SJCRH30 (cell line): ENCODE results near the gene GORASP2. TPM values are rescaled to one million over a fixed set of nuclear protein-coding genes. Genes with fewer than 3 reads are reported as not detected.
A peak's percentile ranks its signal among the peaks of the same experiment; 100 is the strongest.

ENCODE experiments used
- DNase-seq, 2 experiments: peaks; one replicate each; pipeline ENCODE4 v3.0.0-alpha.2; 2015 to 2020
- H3K27ac ChIP-seq: fragments of 250-450 bp; sonication (Bioruptor Pico); 2 replicates; pipeline ENCODE4 v1.5.1; 2020; ENCODE audit warnings: mild to moderate bottlenecking, moderate library complexity
- H3K27me3 ChIP-seq: fragments of 250-450 bp; sonication (Bioruptor Pico); 2 replicates; pipeline ENCODE4 v1.5.1; 2020; ENCODE audit warnings: mild to moderate bottlenecking, moderate library complexity
- H3K36me3 ChIP-seq: fragments of 250-450 bp; sonication (Bioruptor Pico); 2 replicates; pipeline ENCODE4 v1.5.1; 2020; ENCODE audit warnings: mild to moderate bottlenecking, moderate library complexity
- H3K4me1 ChIP-seq: fragments of 250-450 bp; sonication (Bioruptor Pico); 2 replicates; pipeline ENCODE4 v1.5.1; 2020; ENCODE audit warnings: mild to moderate bottlenecking, moderate library complexity
- H3K4me3 ChIP-seq: fragments of 250-450 bp; sonication (Bioruptor Pico); 2 replicates; pipeline ENCODE4 v1.5.1; 2020; ENCODE audit warnings: mild to moderate bottlenecking, moderate library complexity
- H3K9me3 ChIP-seq: fragments of 250-450 bp; sonication (Bioruptor Pico); replicated peaks from 2 replicates; pipeline ENCODE4 v1.5.1; 2020; ENCODE audit warnings: mild to moderate bottlenecking, moderate library complexity
- total RNA-seq: library from RNA; depleted of rRNA; stranded (reverse); fragments of >200 nt; shearing (Covaris generic); gene quantifications from 2 replicates; pipeline ENCODE4 v1.2.3, GENCODE V29; 2014

Gene GORASP2
- total RNA-seq, 1 experiment from 2014 or later, result 72.9 TPM

GRCh38 chr2:170930991-170931266, 1.9 kb downstream of the GORASP2 start:
- Histone ChIP-seq H3K4me1 (peaks cover 12% of the 10 kb centered on the region), H3K9me3 (no peaks in the 10 kb centered on the region), H3K27ac (no peak overlapping the region), H3K27me3 (no peaks in the 10 kb centered on the region), H3K4me3 (peak overlapping the region; percentile 95), H3K36me3 (peaks cover 22% of the 10 kb centered on the region)
- no peak for DNase-seq

GRCh38 chr2:170932166-170932565, 3.1 kb downstream of the GORASP2 start:
- Histone ChIP-seq H3K9me3 (no peaks in the 10 kb centered on the region), H3K4me1 (peaks cover 12% of the 10 kb centered on the region), H3K27ac (no peak overlapping the region), H3K4me3 (no peak overlapping the region), H3K27me3 (no peaks in the 10 kb centered on the region), H3K36me3 (peaks cover 29% of the 10 kb centered on the region)
- no peak for DNase-seq

GRCh38 chr2:170932948-170933347, 3.9 kb downstream of the GORASP2 start:
- H3K4me1 ChIP-seq, result peaks cover 8% of the 10 kb centered on the region
- no peak for DNase-seq
- H3K36me3 ChIP-seq, result peaks cover 29% of the 10 kb centered on the region

GRCh38 chr2:170937709-170938379, 8.8 kb downstream of the GORASP2 start:
- H3K27ac ChIP-seq, result no peak overlapping the region
- H3K4me1 ChIP-seq, result no peaks in the 10 kb centered on the region
- peaks cover 33% of the 10 kb centered on the region for H3K36me3 ChIP-seq
- H3K27me3 ChIP-seq, result no peaks in the 10 kb centered on the region
- H3K4me3 ChIP-seq, result no peak overlapping the region
- DNase-seq, result no peak
- H3K9me3 ChIP-seq, result no peaks in the 10 kb centered on the region

More at GRCh38 chr2:170932948-170933347, 3.9 kb downstream of the GORASP2 start:
- Histone ChIP-seq H3K9me3 (no peaks in the 10 kb centered on the region), H3K27ac (no peak overlapping the region), H3K27me3 (no peaks in the 10 kb centered on the region), H3K4me3 (no peak overlapping the region)

- Histone ChIP-seq H3K36me3 (peaks cover 22% of the 10 kb centered on the region), H3K27me3 (no peaks in the 10 kb centered on the region), H3K4me1 (no peaks in the 10 kb centered on the region), H3K9me3 (no peaks in the 10 kb centered on the region), H3K27ac (no peak overlapping the region), H3K4me3 (no peak overlapping the region)
- DNase-seq, result no peak
Observed at GRCh38 chr2:170940066-170940465, 11.0 kb downstream of the GORASP2 start.

- Histone ChIP-seq H3K27me3 (no peaks in the 10 kb centered on the region), H3K4me3 (no peak overlapping the region), H3K27ac (no peak overlapping the region), H3K36me3 (peaks cover 15% of the 10 kb centered on the region), H3K9me3 (no peaks in the 10 kb centered on the region), H3K4me1 (no peaks in the 10 kb centered on the region)
- DNase-seq, result no peak
Observed at GRCh38 chr2:170942615-170943014, 13.6 kb downstream of the GORASP2 start.

GRCh38 chr2:170943041-170943440, 14.0 kb downstream of the GORASP2 start:
- Histone ChIP-seq H3K4me1 (no peaks in the 10 kb centered on the region), H3K4me3 (no peak overlapping the region), H3K27ac (no peak overlapping the region), H3K36me3 (peaks cover 15% of the 10 kb centered on the region), H3K9me3 (no peaks in the 10 kb centered on the region), H3K27me3 (no peaks in the 10 kb centered on the region)
- no peak for DNase-seq

GRCh38 chr2:170943596-170943995, 14.5 kb downstream of the GORASP2 start:
- no peak for DNase-seq
- Histone ChIP-seq H3K4me3 (no peak overlapping the region), H3K27ac (no peak overlapping the region), H3K9me3 (no peaks in the 10 kb centered on the region), H3K4me1 (no peaks in the 10 kb centered on the region), H3K27me3 (no peaks in the 10 kb centered on the region), H3K36me3 (peaks cover 15% of the 10 kb centered on the region)

GRCh38 chr2:170944545-170944944, 15.5 kb downstream of the GORASP2 start:
- no peak for DNase-seq
- no peaks in the 10 kb centered on the region for H3K27me3 ChIP-seq
- no peak overlapping the region for H3K27ac ChIP-seq
- no peak overlapping the region for H3K4me3 ChIP-seq
- peaks cover 18% of the 10 kb centered on the region for H3K36me3 ChIP-seq
- H3K9me3 ChIP-seq, result no peaks in the 10 kb centered on the region
- H3K4me1 ChIP-seq, result no peaks in the 10 kb centered on the region

GRCh38 chr2:170949415-170949814, 20.4 kb downstream of the GORASP2 start:
- no peak for DNase-seq
- H3K27ac ChIP-seq, result no peak overlapping the region
- H3K9me3 ChIP-seq, result no peaks in the 10 kb centered on the region
- no peaks in the 10 kb centered on the region for H3K27me3 ChIP-seq
- H3K36me3 ChIP-seq, result peaks cover 58% of the 10 kb centered on the region
- H3K4me3 ChIP-seq, result no peak overlapping the region
- H3K4me1 ChIP-seq, result no peaks in the 10 kb centered on the region

- no peak overlapping the region for H3K4me3 ChIP-seq
- H3K36me3 ChIP-seq, result peaks cover 64% of the 10 kb centered on the region
- no peaks in the 10 kb centered on the region for H3K27me3 ChIP-seq
- H3K27ac ChIP-seq, result no peak overlapping the region
- peaks cover under 1% of the 10 kb centered on the region; the same call in 1 of the 2 replicates for H3K4me1 ChIP-seq
- no peaks in the 10 kb centered on the region for H3K9me3 ChIP-seq
- DNase-seq, result no peak
Observed at GRCh38 chr2:170950221-170950761, 21.2 kb downstream of the GORASP2 start.

- H3K36me3 ChIP-seq, result peaks cover 85% of the 10 kb centered on the region
- H3K27me3 ChIP-seq, result no peaks in the 10 kb centered on the region
- H3K9me3 ChIP-seq, result no peaks in the 10 kb centered on the region
- DNase-seq, result no peak
- H3K4me3 ChIP-seq, result no peak overlapping the region
- H3K27ac ChIP-seq, result no peak overlapping the region
- peaks cover 13% of the 10 kb centered on the region for H3K4me1 ChIP-seq
Observed at GRCh38 chr2:170953941-170954340, 24.9 kb downstream of the GORASP2 start.

GRCh38 chr2:170963386-170963785, 34.3 kb downstream of the GORASP2 start:
- Histone ChIP-seq H3K4me3 (no peak overlapping the region), H3K36me3 (peaks cover 73% of the 10 kb centered on the region), H3K4me1 (no peaks in the 10 kb centered on the region), H3K27me3 (no peaks in the 10 kb centered on the region), H3K9me3 (no peaks in the 10 kb centered on the region), H3K27ac (no peak overlapping the region)
- DNase-seq, result no peak

GRCh38 chr2:170965446-170966225, 36.6 kb downstream of the GORASP2 start:
- Histone ChIP-seq H3K27me3 (no peaks in the 10 kb centered on the region), H3K27ac (no peak overlapping the region), H3K4me3 (no peak overlapping the region), H3K36me3 (peaks cover 59% of the 10 kb centered on the region), H3K9me3 (no peaks in the 10 kb centered on the region), H3K4me1 (no peaks in the 10 kb centered on the region)
- no peak for DNase-seq

- Histone ChIP-seq H3K9me3 (no peaks in the 10 kb centered on the region), H3K27me3 (no peaks in the 10 kb centered on the region), H3K4me3 (no peak overlapping the region), H3K36me3 (peaks cover 50% of the 10 kb centered on the region), H3K4me1 (no peaks in the 10 kb centered on the region), H3K27ac (no peak overlapping the region)
- DNase-seq, result no peak
Observed at GRCh38 chr2:170966648-170967396, 37.8 kb downstream of the GORASP2 start.
